Activated CD4-positive, alpha-beta T cell treated with anti-CD3 and anti-CD28 coated beads for 1 hour (primary cell): ENCODE measurements around the gene BCL2L2.

ENCODE experiments used
- DNase-seq: peaks from one replicate; pipeline ENCODE4 v3.0.0-alpha.2; 2020

The BCL2L2 gene

DNA sequence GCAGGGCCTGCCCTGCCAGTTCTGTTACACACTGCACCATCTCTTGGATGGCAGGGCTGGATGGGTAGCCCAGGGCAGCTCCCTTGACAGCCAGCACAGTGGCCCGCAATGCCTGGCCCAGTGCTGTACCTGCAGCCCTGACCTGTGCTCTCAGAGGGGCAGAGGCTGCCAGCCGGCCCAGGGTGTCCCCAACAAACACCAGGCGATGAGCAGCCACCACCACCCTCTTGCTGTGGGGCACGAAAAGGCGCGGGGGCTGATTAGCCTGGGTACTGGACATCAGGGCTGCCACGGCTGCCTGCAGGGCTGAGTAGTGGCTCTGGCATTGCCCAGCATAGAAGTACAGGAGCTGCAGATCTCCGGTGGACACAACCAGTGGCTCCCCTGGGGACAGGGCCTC, 50.6 kb downstream of the BCL2L2 start:
- DNase-seq, result no peak

GRCh38 chr14:23358042-23358441, 51.4 kb downstream of the BCL2L2 start:
- no peak for DNase-seq

- DNase-seq, result no peak
These were observed 52.0 kb downstream of the BCL2L2 start for GRCh38 chr14:23358553-23359166.

DNA sequence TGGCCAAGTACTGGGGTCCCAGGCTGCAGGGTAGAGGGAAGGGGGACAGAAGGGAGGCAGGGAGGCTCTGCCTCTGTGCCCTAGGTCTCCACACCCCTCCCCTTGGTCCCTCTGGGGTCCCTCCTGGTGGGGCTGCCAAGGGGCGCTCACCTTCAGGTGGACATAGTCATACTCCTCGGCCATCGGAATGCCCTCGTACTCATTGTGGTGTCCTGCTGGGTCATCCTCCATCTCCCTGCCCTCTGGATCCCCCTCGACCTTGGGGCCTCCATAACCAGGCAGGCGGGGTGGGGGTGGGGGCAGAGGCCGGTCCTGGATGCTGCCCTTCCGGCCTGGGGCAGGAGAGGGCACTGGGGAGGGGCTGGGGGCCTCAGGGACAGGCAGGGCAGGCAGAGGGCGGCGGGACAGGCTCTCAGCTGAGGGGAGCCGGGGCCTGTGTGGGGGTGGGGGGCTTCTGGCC, 52.6 kb downstream of the BCL2L2 start:
- no peak for DNase-seq

DNA sequence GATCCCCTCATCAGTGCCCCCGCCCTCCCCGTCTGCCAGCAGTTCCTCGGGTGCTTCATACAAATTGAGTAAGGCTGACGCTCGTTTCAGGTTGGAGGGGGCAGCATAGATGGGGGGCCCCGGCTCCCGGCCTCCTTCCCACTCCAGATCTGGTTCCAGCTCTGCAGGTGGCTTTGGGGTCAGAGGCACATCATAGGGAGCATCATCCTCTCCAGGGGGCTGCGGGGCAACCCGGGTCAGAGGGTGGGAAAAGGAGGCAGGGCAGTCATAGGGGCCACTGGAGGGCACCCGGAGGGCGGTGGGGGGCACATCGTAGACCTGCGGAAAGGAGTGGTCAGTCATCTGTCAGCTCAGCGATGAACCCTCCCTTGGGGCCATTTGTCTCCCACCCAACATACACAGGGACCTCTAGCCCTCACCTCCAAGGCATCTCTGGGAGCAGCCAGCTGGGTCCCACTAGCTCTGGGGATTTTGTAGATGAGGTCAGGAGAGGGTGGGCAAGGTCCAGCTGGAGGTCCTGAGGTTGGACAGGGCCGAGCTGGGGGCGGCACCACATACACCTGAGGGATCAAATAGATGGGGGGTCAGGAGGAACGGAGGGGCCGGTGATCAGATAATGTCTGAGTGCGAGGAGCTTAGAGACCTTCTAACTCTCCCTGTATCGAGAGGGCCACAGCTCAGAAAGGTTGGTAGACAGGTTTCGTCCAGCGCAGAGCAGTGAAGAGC, 53.3 kb downstream of the BCL2L2 start:
- no peak for DNase-seq

GRCh38 chr14:23360496-23360895, 53.9 kb downstream of the BCL2L2 start:
- DNase-seq, result no peak

GRCh38 chr14:23361320-23361719, 54.7 kb downstream of the BCL2L2 start:
- DNase-seq, result no peak
